K562 (cell line): Measurements from ENCODE around the gene DPP8. TPM values are rescaled to one million over a fixed set of nuclear protein-coding genes. Genes with fewer than 3 reads are reported as not detected.

Experiments
- BRD4 ChIP-seq: fragments of 200-600 bp; sonication (generic); IDR thresholded peaks from 2 replicates; pipeline ENCODE4 v1.6.1; 2017; ENCODE audit warnings: inconsistent platforms
- DPF2 ChIP-seq: fragments of 450-650 bp; IDR thresholded peaks from 2 replicates; pipeline ENCODE4 v1.6.1; 2016
- FOXK1 ChIP-seq: sonication (generic); formaldehyde crosslinking; IDR thresholded peaks from 2 replicates; pipeline ENCODE4 v1.8.0; 2022; ENCODE audit warnings: missing genetic modification reagents, mild to moderate bottlenecking, borderline replicate concordance
- GATA2 ChIP-seq: sonication (generic); formaldehyde crosslinking; IDR thresholded peaks from 2 replicates; pipeline ENCODE4 v1.4.0; 2020; ENCODE audit warnings: mild to moderate bottlenecking, missing genetic modification reagents
- GTF2F1 ChIP-seq: IDR thresholded peaks from 2 replicates; pipeline ENCODE4 v1.6.1; 2011; ENCODE audit warnings: low read depth, low read length, improper control_type of control experiment
- HDAC6 ChIP-seq: IDR thresholded peaks from 2 replicates; pipeline ENCODE4 v1.6.1; 2012; ENCODE audit warnings: low read depth, mild to moderate bottlenecking, control low read depth, inconsistent platforms, low read length, moderate library complexity
- HLTF ChIP-seq: fragments of 450-650 bp; IDR thresholded peaks from 2 replicates; pipeline ENCODE4 v1.6.1; 2016
- MAFK ChIP-seq: IDR thresholded peaks from 2 replicates; pipeline ENCODE4 v1.6.1; 2011; ENCODE audit warnings: low read length, improper control_type of control experiment
- PHB2 ChIP-seq: fragments of 450-650 bp; IDR thresholded peaks from 2 replicates; pipeline ENCODE4 v1.6.1; 2017; ENCODE audit warnings: low read depth
- SETDB1 ChIP-seq: IDR thresholded peaks from one replicate; pipeline ENCODE4 v1.6.1; 2012; ENCODE audit warnings: low read length, control low read depth, inconsistent platforms
- SP1 ChIP-seq: sonication (generic); formaldehyde crosslinking; IDR thresholded peaks from 2 replicates; pipeline ENCODE4 v1.8.1; 2022; ENCODE audit warnings: mild to moderate bottlenecking, missing genetic modification reagents
- TEAD1 ChIP-seq, 2 experiments: fragments of 450-650 bp in 1 of 2; sonication (generic) in 1 of 2; formaldehyde crosslinking; IDR thresholded peaks; 2 replicates each; pipeline versions ENCODE4 v1.4.0 to v1.8.0; 2020 to 2022; ENCODE audit warnings: mild to moderate bottlenecking in 2 of 2, missing genetic modification reagents in 1 of 2
- TSC22D4 ChIP-seq: fragments of 450-650 bp; IDR thresholded peaks from 2 replicates; pipeline ENCODE4 v1.6.1; 2016; ENCODE audit warnings: missing genetic modification characterization, missing biosample characterization, control low read depth
- UBTF ChIP-seq, 2 experiments: IDR thresholded peaks; 2 replicates each; pipeline ENCODE4 v1.6.1; 2012; ENCODE audit warnings: improper control_type of control experiment in 2 of 2, low read depth in 2 of 2, low read length in 2 of 2, borderline replicate concordance in 1 of 2
- ZNF24 ChIP-seq: fragments of 450-650 bp; IDR thresholded peaks from 2 replicates; pipeline ENCODE4 v1.6.1; 2016
- ZNF282 ChIP-seq: sonication (generic); formaldehyde crosslinking; IDR thresholded peaks from 2 replicates; pipeline ENCODE4 v1.8.1; 2023; ENCODE audit warnings: missing genetic modification reagents
- ZNF644 ChIP-seq: fragments of 200-800 bp; sonication (Bioruptor generic); IDR thresholded peaks from 2 replicates; pipeline ENCODE4 v1.6.1; 2016; ENCODE audit warnings: low read depth, missing genetic modification characterization, missing compliant biosample characterization
- polyA plus RNA-seq, 8 experiments: library from polyadenylated mRNA; depleted of rRNA in 4 of 8; stranded (reverse) in 5 of 8; unstranded in 3 of 8; fragments of >200 nt; fragmentation: Nextera tagmentation in 2 of 8; fragmentation: Illumina TruSeq in 1 of 8; extraction: Ambion mirVana in 2 of 8; extraction: Trizol in 1 of 8; gene quantifications; 2 replicates each; pipeline versions ENCODE4 v1.2.1 to v1.2.3, GENCODE V29; 2011 to 2014; ENCODE audit warnings: inconsistent platforms in 1 of 8, missing spikeins in 1 of 8
- total RNA-seq, 7 experiments: library from RNA; depleted of rRNA in 6 of 7; stranded (reverse); fragments of >200 nt in 6 of 7; fragmentation: Illumina TruSeq in 2 of 7; extraction: Trizol in 2 of 7; gene quantifications; 2 replicates each; pipeline versions ENCODE4 v1.2.1 to v1.2.3, GENCODE V29; 2011 to 2021; ENCODE audit warnings: low replicate concordance in 1 of 7
- TF ChIP-seq, protein P1 (sequence below): sonication (generic); formaldehyde crosslinking; IDR thresholded peaks from 2 replicates; pipeline ENCODE4 v1.8.0; 2022; ENCODE audit warnings: mild to moderate bottlenecking, missing genetic modification reagents
- TF ChIP-seq, protein P2 (sequence below): sonication (generic); formaldehyde crosslinking; IDR thresholded peaks from 2 replicates; pipeline ENCODE4 v1.8.0; 2022; ENCODE audit warnings: mild to moderate bottlenecking, missing genetic modification reagents
- TF ChIP-seq, protein P3 (sequence below): IDR thresholded peaks from 3 replicates; pipeline ENCODE4 v1.6.1; 2011; ENCODE audit warnings: borderline replicate concordance, mild to moderate bottlenecking; ENCODE audit not compliant: insufficient read length, insufficient read depth

The DPP8 gene
- total and polyA plus RNA-seq, 9 of the 15 experiments (the other 6 are each of a cell fraction or from before 2014, with no cell fraction given) = 5.5 to 36.7 (median 20.7) TPM

GRCh38 chr15:65530318-65531111 is 13.0 kb upstream of the DPP8 start, which contains the start of gene HACD3 (continued):
- TF ChIP-seq HDAC6 = 0 out of 2 replicates have a peak, but pooled peaks have one; percentile 80
- no peak for TF ChIP-seq SETDB1
- TF ChIP-seq GATA2 (CRISPR knock-in tag) = peak; percentile 48; the same call in 1 of the 2 replicates
- no peak for TF ChIP-seq PHB2
- TF ChIP-seq, protein P1, sequence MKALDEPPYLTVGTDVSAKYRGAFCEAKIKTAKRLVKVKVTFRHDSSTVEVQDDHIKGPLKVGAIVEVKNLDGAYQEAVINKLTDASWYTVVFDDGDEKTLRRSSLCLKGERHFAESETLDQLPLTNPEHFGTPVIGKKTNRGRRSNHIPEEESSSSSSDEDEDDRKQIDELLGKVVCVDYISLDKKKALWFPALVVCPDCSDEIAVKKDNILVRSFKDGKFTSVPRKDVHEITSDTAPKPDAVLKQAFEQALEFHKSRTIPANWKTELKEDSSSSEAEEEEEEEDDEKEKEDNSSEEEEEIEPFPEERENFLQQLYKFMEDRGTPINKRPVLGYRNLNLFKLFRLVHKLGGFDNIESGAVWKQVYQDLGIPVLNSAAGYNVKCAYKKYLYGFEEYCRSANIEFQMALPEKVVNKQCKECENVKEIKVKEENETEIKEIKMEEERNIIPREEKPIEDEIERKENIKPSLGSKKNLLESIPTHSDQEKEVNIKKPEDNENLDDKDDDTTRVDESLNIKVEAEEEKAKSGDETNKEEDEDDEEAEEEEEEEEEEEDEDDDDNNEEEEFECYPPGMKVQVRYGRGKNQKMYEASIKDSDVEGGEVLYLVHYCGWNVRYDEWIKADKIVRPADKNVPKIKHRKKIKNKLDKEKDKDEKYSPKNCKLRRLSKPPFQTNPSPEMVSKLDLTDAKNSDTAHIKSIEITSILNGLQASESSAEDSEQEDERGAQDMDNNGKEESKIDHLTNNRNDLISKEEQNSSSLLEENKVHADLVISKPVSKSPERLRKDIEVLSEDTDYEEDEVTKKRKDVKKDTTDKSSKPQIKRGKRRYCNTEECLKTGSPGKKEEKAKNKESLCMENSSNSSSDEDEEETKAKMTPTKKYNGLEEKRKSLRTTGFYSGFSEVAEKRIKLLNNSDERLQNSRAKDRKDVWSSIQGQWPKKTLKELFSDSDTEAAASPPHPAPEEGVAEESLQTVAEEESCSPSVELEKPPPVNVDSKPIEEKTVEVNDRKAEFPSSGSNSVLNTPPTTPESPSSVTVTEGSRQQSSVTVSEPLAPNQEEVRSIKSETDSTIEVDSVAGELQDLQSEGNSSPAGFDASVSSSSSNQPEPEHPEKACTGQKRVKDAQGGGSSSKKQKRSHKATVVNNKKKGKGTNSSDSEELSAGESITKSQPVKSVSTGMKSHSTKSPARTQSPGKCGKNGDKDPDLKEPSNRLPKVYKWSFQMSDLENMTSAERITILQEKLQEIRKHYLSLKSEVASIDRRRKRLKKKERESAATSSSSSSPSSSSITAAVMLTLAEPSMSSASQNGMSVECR = peak; percentile 67; the same call in 1 of the 2 replicates
- no peak for TF ChIP-seq ZNF644 (tag)
- TF ChIP-seq ZNF282 = peak; percentile 88; the same call in 1 of the 2 replicates
- TF ChIP-seq HLTF = no peak
- peak; percentile 17 to 68; a peak in 1 of 4 replicates for TF ChIP-seq TEAD1 (CRISPR knock-in tag; IDR thresholded peaks at IDR 0.05)
- peak; percentile 57; the same call in 1 of the 2 replicates for TF ChIP-seq FOXK1 (CRISPR knock-in tag)
- no peak for TF ChIP-seq MAFK
- TF ChIP-seq ZNF24 = no peak
- TF ChIP-seq UBTF (IDR thresholded peaks at IDR 0.05; ENCODE audit: borderline replicate concordance in 1 of 2, low read depth in 2 of 2, low read length in 2 of 2) = peak in 1 of 2 experiments; percentile 27; a peak in 1 of 4 replicates
- TF ChIP-seq, protein P2, sequence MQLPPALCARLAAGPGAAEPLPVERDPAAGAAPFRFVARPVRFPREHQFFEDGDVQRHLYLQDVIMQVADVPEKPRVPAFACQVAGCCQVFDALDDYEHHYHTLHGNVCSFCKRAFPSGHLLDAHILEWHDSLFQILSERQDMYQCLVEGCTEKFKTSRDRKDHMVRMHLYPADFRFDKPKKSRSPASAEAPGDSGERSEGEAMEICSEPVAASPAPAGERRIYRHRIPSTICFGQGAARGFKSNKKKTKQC (CRISPR knock-in tag) = 0 out of 2 replicates have a peak, but pooled peaks have one; percentile 31
- TF ChIP-seq GTF2F1 = peak; percentile 64; the same call in 1 of the 2 replicates
- TF ChIP-seq, protein P3, sequence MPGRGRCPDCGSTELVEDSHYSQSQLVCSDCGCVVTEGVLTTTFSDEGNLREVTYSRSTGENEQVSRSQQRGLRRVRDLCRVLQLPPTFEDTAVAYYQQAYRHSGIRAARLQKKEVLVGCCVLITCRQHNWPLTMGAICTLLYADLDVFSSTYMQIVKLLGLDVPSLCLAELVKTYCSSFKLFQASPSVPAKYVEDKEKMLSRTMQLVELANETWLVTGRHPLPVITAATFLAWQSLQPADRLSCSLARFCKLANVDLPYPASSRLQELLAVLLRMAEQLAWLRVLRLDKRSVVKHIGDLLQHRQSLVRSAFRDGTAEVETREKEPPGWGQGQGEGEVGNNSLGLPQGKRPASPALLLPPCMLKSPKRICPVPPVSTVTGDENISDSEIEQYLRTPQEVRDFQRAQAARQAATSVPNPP = no peak
- TF ChIP-seq BRD4 = 0 out of 2 replicates have a peak, but pooled peaks have one; percentile 52
- TF ChIP-seq SP1 (CRISPR knock-in tag) = no peak
- no peak for TF ChIP-seq TSC22D4 (tag)
- no peak for TF ChIP-seq DPF2
